T1000 (cell line): ENCODE results near the gene PLXNA4.

ENCODE experiments used
- DNase-seq: peaks from one replicate; lab custom pipeline; 2025; ENCODE audit warnings: mixed read lengths; lab: John Stamatoyannopoulos, UW

The PLXNA4 gene

DNA sequence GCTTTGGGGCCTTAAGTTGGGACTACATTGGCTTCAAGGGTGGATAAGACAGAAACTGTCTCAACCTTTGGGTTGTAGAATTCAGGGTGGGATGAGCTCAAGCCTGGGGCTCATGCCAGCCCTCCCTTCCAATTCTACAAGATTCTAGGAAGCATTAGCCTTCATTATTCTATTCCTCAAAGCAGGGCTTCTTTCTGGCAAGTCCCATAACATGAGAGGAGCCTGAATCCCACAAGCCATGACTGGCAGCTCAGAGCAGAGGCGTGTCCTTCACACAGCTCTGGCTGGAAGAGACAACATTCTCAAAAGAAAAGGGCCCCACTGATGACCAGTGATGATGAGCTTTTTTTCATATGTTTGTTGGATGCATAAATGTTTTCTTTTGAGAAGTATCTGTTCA is 187.6 kb downstream of the PLXNA4 start:
- no peak for DNase-seq

GRCh38 chr7:132387596-132387995 is 188.7 kb downstream of the PLXNA4 start:
- no peak for DNase-seq

- no peak for DNase-seq
Observed at GRCh38 chr7:132386201-132386681, 190.0 kb downstream of the PLXNA4 start.

GRCh38 chr7:132383962-132384361 is 192.3 kb downstream of the PLXNA4 start:
- DNase-seq = no peak

GRCh38 chr7:132381742-132382472 is 194.4 kb downstream of the PLXNA4 start:
- no peak for DNase-seq

GRCh38 chr7:132380059-132380458 is 196.2 kb downstream of the PLXNA4 start:
- DNase-seq = no peak

- DNase-seq = no peak
Observed at GRCh38 chr7:132379292-132379691, 197.0 kb downstream of the PLXNA4 start.

GRCh38 chr7:132377703-132378584 is 198.3 kb downstream of the PLXNA4 start:
- no peak for DNase-seq

- no peak for DNase-seq
Observed at GRCh38 chr7:132377015-132377414, 199.3 kb downstream of the PLXNA4 start.

DNA sequence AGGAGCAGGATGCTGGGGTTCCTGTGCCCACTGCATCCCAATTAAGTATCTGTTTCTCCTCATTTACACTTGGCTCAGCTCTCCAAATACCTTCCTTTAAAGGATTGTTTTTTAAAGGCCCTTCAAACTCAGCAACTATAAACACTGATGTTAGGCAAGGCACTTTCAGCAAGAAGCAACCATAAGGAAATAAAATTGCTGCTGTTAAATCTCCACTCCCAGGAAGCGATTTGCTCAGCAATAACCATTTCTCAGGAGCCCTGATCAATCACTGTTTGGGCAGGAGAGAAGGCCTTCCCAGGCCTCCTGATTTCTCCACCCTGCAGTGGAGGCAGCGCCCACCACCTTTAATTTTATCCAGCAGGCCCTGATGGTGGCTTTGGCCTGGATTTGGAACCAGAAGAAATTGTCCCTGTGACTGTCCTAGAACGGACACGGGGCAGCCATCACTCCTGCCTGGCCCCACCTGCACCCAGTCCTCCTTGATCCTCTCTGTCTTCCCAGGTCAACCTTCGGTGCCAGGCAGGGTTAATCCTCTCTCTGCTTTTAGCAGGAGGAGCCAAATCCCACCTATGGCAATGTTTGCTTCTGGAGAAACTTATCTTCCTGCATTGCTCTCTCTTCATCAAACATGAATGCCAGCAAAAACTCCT is 199.8 kb downstream of the PLXNA4 start:
- no peak for DNase-seq

DNA sequence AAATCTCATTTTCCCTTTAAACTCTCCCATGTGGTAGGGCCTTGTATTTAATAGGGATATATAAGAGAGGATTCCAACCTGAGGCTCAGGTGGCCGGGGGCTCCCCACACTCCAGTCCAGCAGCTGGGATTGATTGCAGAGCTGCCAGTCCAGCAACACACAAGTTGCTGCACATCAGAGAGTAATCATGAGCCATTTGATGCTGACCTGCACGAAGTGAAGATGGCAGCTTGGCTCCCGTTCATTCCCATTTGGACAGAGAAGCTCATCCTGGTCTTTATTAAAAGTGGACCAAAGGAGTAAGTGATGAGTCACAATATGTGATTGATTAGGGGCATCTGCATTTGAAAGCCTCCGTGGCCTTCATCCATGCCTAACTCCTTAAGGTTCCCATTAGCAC is 202.4 kb downstream of the PLXNA4 start:
- DNase-seq = no peak

DNA sequence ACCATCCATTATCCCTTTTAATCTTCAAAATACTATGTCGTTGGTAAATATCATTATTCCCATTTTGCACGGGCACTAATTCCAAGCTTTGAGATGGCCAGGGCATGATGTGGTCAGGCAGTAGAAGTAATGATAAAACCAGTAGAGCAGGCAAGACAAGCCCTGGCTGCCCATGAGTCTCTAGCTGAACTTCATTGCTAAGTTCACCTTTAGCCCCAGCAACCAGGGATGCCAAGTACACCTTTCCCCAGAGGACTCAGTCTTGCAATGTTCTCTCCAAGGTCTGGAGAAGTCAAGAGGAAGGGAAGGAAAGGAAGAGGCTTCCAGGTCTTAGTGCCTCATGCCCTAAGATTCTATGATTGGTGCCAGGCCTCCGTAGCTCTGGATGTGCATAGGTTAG is 203.2 kb downstream of the PLXNA4 start:
- DNase-seq = no peak

DNA sequence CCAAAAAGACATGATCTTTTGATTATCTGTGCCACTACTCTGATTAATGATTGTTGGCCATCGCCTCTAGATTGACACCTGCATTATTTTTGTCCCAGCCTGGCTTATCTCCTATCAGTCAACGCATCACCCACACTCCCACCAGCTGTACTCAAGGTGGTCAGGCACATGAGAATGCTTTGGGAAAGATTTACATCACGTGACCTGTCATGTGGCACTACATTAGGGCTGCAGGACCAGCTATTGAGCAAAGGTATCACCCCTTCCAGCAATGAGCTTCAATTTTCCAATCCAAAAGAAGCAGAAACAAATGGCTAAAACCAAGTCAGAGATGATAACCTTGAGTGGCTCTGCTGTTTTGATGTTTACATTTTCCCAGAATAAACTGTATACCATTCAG is 204.3 kb downstream of the PLXNA4 start:
- no peak for DNase-seq

DNA sequence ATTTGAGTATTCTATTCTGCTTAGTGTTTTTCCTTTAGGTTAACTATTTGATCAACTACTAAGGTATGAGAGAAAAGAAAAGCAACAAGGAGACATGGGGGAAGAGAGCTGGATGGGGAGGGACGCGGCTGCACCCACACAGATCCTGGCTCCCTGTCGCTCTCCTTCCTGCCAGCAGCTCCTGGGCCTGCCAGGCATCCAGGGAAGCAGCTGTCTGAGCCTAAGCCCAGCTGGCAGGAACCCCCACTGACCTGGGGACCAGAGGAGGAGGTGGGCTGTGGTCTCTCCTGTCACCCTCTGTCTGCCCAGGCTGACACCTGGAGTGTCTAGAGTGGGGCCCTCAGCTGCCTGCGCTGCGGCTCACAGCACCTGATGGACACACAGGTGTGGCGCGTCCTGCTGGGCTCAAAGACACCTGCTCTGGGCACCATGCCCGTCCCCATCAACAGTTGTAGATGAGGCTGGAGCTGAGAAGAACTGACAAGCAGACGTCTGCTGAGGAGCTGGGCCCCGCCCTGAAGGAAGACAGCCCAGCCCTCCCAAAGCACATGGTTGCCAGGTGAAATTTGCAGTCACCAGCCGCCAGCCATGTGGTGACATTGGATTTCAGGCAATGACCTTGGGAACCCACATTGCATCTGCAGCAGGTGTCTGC is 207.9 kb downstream of the PLXNA4 start:
- no peak for DNase-seq

GRCh38 chr7:132367795-132368194 is 208.5 kb downstream of the PLXNA4 start:
- DNase-seq = no peak

- DNase-seq = no peak
Observed at GRCh38 chr7:132367004-132367403, 209.3 kb downstream of the PLXNA4 start.

DNA sequence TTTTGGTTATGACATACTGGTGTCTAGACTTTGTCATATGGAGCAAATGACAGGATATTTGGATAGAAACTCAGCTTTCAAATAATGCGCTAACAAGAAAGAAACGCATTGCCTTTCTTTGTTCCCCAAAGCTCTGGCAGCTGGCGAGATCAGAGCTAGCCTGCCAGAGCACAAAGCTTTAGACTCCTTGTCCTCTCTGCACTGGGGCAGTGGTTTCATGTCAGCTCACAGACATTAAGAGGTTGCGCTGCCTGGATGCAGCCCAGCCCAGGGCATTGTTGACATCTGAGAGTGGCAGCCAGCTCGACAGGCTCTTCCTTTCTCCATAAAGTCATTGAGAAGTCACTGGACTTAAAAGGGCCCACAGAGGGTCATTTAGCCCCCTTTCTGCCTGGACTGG is 212.0 kb downstream of the PLXNA4 start:
- DNase-seq = no peak

DNA sequence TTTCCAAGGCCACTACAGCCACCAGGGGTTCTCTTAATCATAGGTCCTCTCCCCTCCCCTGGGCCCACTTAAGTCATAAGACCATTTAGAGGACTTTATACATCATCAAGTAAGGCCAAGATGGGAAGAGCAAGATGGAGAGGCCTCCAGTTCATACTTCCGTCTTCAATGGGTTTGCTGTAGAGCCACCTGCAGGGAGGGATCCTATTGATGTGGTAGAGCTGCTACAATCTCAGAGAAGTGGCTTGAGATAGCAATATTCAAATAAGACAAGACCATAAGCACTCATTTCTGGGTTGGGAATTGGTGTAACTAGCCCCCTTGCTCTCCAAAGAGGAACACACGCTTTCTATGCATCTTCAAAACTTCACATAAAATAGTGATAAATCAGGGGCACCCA is 214.2 kb downstream of the PLXNA4 start:
- no peak for DNase-seq

DNA sequence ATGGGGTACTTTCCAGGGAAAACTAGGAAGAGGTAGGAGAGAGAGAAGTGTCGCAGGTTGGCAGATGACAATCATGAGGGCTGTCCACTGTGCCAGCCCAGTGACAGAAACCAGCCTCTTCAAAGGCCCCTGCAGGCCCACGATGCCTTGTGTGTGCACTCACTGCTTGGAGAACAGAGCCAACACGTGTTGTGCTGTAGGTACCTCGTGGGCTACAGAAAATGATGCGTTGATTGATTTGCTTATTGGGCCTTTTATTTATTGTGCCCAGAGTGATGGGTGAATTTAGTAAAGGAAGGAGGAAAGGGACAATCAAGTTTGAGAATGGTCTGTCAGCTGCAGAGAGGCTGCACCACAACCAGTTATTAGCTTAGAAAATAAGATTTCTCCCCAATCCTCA is 215.1 kb downstream of the PLXNA4 start:
- DNase-seq = no peak

- no peak for DNase-seq
Observed at GRCh38 chr7:132359743-132360142, 216.5 kb downstream of the PLXNA4 start.

DNA sequence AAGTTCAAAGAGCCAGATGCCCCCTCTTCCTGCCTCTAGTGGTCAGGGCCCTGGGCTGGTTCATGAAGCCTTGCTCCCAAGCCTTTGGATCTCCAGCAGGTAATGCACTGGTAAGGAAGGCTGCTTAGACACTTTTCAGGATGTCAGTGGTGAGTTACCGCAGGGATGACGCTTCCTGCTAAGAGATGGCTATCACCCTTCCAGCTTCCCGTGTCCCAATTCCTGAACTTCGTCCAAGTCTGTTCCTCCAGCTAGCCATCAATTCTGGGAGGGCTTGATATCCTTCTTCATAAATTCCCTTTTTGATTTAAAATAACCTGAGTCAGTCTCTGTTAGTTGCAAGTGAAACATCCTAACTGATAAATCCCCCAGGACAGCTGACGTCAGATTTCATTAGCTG is 221.2 kb downstream of the PLXNA4 start:
- no peak for DNase-seq

DNA sequence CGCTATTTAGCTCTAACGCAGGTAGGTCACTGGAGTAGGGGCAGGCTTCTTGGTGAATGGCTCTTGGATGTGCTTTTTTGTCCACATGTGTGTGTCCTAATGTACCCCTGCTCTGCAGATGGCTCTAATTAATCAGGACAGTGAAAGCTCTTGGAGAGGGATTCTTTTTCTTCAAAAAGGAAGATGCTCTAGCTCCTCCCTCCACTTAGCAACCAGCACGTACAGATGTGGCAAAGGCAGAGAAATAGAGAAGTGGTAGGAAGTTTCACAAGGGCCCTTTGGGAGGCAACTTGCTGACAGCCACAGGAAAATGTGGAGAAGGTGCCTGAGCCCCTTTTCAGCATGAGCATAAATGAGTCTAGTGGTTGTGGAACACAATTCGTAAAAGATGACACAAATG is 221.7 kb downstream of the PLXNA4 start:
- DNase-seq = no peak
